ENCODE data around the gene CLN3.
"Not testable (repeated sequence)": the region's sequence is repeated elsewhere in the genome, so short reads cannot be mapped to it uniquely, and the experiment has no call there.

The CLN3 gene

GRCh38 chr16:28503470-28504259 is 11.8 kb upstream of the CLN3 start:
- no peak for DNase-seq (ENCODE audit: low read depth)

DNA sequence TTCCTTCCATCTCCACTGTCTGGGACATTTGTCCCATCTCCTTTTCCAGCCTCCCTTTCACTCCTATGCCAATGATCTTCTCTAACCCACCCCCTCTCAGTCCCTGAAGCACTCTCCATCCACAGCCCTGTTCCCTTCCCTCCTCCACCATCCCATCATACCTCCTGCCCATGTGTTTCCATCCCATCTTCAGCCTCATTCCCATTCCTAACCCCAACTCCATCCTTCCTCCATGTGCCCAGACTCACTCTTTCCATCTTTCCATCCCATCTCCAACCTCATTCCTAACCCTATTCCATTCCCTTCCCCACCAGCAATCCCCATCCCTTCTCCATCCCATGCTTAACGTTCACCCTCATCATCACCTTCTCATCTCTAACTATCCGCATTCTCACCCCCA is 10.4 kb upstream of the CLN3 start:
- DNase-seq (ENCODE audit: low read depth) = no peak
- TF ChIP-seq, protein P1, sequence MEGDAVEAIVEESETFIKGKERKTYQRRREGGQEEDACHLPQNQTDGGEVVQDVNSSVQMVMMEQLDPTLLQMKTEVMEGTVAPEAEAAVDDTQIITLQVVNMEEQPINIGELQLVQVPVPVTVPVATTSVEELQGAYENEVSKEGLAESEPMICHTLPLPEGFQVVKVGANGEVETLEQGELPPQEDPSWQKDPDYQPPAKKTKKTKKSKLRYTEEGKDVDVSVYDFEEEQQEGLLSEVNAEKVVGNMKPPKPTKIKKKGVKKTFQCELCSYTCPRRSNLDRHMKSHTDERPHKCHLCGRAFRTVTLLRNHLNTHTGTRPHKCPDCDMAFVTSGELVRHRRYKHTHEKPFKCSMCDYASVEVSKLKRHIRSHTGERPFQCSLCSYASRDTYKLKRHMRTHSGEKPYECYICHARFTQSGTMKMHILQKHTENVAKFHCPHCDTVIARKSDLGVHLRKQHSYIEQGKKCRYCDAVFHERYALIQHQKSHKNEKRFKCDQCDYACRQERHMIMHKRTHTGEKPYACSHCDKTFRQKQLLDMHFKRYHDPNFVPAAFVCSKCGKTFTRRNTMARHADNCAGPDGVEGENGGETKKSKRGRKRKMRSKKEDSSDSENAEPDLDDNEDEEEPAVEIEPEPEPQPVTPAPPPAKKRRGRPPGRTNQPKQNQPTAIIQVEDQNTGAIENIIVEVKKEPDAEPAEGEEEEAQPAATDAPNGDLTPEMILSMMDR (IDR thresholded peaks at IDR 0.05; ENCODE audit: control insufficient read depth, extremely low read depth, insufficient read depth) = no peak
- H3K4me3 ChIP-seq (ENCODE audit: low read depth, low read length) = no peak overlapping the region

More at GRCh38 chr16:28503470-28504259, 11.8 kb upstream of the CLN3 start:
- TF ChIP-seq, protein P1 (IDR thresholded peaks at IDR 0.05; ENCODE audit: control insufficient read depth, extremely low read depth, insufficient read depth) = no peak
- no peak overlapping the region for H3K4me3 ChIP-seq (ENCODE audit: low read depth, low read length)

DNA sequence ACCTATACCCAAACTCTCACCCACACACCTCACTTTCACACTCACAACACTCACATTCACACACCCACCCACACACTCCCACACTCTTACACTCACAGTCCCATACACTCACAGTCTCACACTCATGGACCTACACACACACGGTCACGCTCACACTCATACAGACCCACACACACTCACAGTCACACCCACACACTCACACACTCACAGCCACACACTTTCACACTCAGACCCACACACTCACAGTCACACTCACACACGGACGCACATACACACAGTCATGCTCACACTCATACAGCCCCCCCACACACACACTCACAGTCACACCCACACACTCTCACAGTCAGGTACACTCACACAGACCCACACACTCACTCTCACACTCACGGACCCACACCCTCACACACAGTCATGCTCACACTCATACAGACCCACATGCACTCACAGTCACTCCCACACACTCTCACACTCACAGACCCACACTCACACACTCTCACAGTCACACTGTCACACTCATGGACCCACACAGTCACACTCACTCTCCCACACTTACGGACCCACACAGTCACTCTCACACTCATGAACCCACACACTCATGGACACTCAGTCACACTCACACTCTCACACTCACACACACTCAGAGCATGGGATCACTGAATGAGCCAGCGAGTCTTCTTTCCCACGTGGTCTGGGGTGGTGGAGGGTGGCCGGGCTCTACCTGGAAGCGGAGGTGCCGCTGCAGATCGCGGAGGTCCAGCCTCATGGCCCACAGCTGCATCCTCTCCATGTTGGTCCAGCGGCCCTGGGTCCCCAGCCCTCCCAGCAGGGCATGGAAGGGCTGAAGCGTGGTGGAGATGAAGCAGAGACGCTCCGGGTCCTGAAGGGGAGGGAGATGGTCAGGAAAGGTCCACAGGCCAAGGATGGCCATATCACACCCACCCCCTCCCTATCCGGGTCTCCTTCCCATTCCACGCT is 9.7 kb upstream of the CLN3 start:
- TF ChIP-seq, protein P1 (IDR thresholded peaks at IDR 0.05; ENCODE audit: control insufficient read depth, extremely low read depth, insufficient read depth) = no peak
- DNase-seq (ENCODE audit: low read depth) = no peak

DNA sequence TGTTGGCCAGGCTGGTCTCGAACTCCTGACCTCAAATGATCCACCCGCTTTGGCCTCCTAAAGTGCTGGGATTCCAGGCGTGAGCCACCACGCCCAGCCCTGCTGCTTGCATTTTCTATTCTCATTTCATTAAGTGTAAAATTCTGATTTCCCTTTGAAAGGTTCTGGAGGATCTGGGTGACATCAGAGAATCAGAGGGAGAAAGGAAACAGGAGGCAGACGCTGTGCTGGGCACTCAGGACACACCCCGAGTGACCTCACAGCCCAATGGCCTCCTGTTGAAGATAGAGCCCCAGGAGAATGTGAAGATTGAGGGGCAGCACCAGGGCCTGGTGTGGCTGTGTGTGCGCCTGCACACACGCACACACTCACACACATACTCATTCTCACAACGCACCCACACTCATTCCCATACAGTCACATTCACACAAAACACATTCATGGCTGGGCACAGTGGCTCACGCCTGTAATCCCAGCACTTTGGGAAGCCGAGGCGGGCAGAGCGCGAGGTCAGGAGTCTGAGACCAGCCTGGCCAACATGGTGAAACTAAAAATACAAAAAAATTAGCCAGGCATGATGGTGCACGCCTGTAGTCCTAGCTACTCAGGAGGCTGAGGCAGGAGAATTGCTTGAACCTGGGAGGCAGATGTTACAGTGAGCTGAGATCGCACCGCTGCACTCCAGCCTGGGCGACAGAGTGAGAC is 8.8 kb upstream of the CLN3 start:
- DNase-seq (ENCODE audit: low read depth); H3K4me3 ChIP-seq (ENCODE audit: low read depth, low read length): not testable (repeated sequence)

More for the DNA sequence above, 9.7 kb upstream of the CLN3 start:
- no peak overlapping the region for H3K4me3 ChIP-seq (ENCODE audit: low read depth, low read length)

DNA sequence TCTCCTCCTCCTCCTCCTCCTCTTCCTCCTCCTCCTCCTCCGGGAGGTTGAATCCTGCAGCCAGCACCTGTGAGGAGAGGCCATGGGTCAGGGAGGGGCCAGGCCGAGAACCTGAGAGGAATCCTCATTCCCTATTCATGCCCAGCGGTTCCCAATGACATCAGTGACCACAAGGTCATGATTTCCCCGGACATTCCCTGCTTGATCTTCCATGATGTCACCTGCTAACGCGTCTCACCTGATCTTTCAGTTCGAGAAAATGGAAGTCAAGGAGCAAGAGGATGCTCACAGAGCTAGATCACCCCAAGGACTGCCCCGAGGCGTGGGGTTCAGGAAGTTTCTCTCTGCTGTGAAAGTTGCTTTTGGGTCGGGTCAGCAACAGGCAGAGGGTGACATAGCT is 8.0 kb upstream of the CLN3 start:
- no peak for DNase-seq (ENCODE audit: low read depth)
- TF ChIP-seq, protein P1 (IDR thresholded peaks at IDR 0.05; ENCODE audit: control insufficient read depth, extremely low read depth, insufficient read depth) = no peak
- no peak overlapping the region for H3K4me3 ChIP-seq (ENCODE audit: low read depth, low read length)

- DNase-seq (ENCODE audit: low read depth) = no peak
- TF ChIP-seq, protein P1 (IDR thresholded peaks at IDR 0.05; ENCODE audit: control insufficient read depth, extremely low read depth, insufficient read depth) = no peak
- H3K4me3 ChIP-seq (ENCODE audit: low read depth, low read length) = no peak overlapping the region
Measured at GRCh38 chr16:28498666-28499381, 7.0 kb upstream of the CLN3 start.

Measured in LNCaP clone FGC (cell line).